Prostate gland (tissue), 2 donors: Measurements from ENCODE around the gene CDC42BPA. TPM values are rescaled to one million over a fixed set of nuclear protein-coding genes. Genes with fewer than 3 reads are reported as not detected.

Experiments used
- DNase-seq: peaks from one replicate; pipeline ENCODE4 v3.0.0-alpha.2; 2019; ENCODE audit warnings: low spot score
- H3K27ac ChIP-seq, 2 donors: fragments of 200-600 bp; sonication (generic); 2 replicates each; pipeline ENCODE4 v1.5.1; 2017 to 2019
- H3K27me3 ChIP-seq: fragments of 200-600 bp; sonication (generic); replicated peaks from 2 replicates; pipeline ENCODE4 v1.5.1; 2019; ENCODE audit not compliant: insufficient read depth
- H3K36me3 ChIP-seq, 2 donors: fragments of 200-600 bp; sonication (generic); 1 replicate in 1 of 2; 2 replicates in 1 of 2; pipeline versions ENCODE4 v1.5.1 to v1.8.1; 2017 to 2019
- H3K4me1 ChIP-seq: fragments of 200-600 bp; sonication (generic); replicated peaks from 2 replicates; pipeline ENCODE4 v1.5.1; 2019
- H3K4me3 ChIP-seq, 2 donors: fragments of 200-600 bp; sonication (generic); 2 replicates each; pipeline ENCODE4 v1.5.1; 2017 to 2019
- H3K9me3 ChIP-seq: fragments of 200-600 bp; sonication (generic); 2 replicates; pipeline ENCODE4 v1.5.1; 2017
- POLR2A ChIP-seq: fragments of 450-650 bp; IDR thresholded peaks from one replicate; pipeline ENCODE4 v1.6.1; 2016; ENCODE audit warnings: antibody characterized with exemption, mild to moderate bottlenecking
- POLR2AphosphoS5 ChIP-seq: sonication (generic); formaldehyde crosslinking; IDR thresholded peaks from one replicate; pipeline ENCODE4 v1.6.1; 2017; ENCODE audit warnings: antibody characterized with exemption
- WGBS: methylation state at CpG from one replicate; pipeline ENCODE4 v1.1.5; 2018; 5-methylcytosine and 5-hydroxymethylcytosine counted together
- intact Hi-C: fragments of 100-400 bp; cut with DNase I; formaldehyde crosslinking; loops from one replicate; pipeline ENCODE4 v1.14.2; 2022
- total RNA-seq, 2 donors: library from RNA; depleted of rRNA; stranded (reverse); fragments of >200 nt; gene quantifications; one replicate each; pipeline ENCODE4 v1.1.0, GENCODE V29; 2016
- TF ChIP-seq, protein P1 (sequence below), 4 experiments: fragments of 200-600 bp in 2 of 4; fragments of 450-650 bp in 2 of 4; sonication (generic) in 2 of 4; IDR thresholded peaks; 1 replicate in 3 of 4; 2 replicates in 1 of 4; pipeline ENCODE4 v1.5.1; 2016 to 2019; ENCODE audit warnings: antibody characterized with exemption in 4 of 4, mild to moderate bottlenecking in 2 of 4, moderate library complexity in 2 of 4

Gene CDC42BPA
- total RNA-seq, 2 donors from 2014 or later: 31.3 to 76.9 TPM

DNA sequence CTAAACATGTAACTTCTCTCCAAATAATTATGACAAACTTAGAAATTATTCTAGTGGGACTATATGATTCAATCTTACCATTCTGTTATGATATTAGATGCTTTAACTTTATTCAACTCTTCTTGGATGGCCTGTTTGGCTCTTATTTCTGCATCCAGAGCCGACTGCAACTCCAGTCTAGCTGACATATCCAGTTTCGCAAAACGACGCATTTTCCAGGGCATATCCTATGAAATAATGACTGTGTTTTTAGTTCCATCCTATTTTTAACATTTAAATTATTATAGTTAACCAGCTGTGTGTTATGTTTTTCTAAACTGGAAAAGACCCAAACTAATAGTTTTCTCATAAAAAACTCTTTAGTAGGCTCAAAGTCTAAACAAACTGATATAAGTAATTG is 244.5 kb downstream of the CDC42BPA start:
- no peaks in the 10 kb centered on the region for H3K9me3 ChIP-seq
- H3K36me3 ChIP-seq: no peaks in the 10 kb centered on the region
- H3K4me3 ChIP-seq: no peak overlapping the region
- no peaks in the 10 kb centered on the region for H3K27me3 ChIP-seq
- WGBS: 61% methylated on average over 4 of the region's 4 CpGs
- H3K4me1 ChIP-seq: no peaks in the 10 kb centered on the region
- no peak for DNase-seq
- intact Hi-C loops: no loop called here
- H3K27ac ChIP-seq: no peak overlapping the region
- no peak for TF ChIP-seq POLR2A
- TF ChIP-seq POLR2AphosphoS5: no peak
- TF ChIP-seq, protein P1, sequence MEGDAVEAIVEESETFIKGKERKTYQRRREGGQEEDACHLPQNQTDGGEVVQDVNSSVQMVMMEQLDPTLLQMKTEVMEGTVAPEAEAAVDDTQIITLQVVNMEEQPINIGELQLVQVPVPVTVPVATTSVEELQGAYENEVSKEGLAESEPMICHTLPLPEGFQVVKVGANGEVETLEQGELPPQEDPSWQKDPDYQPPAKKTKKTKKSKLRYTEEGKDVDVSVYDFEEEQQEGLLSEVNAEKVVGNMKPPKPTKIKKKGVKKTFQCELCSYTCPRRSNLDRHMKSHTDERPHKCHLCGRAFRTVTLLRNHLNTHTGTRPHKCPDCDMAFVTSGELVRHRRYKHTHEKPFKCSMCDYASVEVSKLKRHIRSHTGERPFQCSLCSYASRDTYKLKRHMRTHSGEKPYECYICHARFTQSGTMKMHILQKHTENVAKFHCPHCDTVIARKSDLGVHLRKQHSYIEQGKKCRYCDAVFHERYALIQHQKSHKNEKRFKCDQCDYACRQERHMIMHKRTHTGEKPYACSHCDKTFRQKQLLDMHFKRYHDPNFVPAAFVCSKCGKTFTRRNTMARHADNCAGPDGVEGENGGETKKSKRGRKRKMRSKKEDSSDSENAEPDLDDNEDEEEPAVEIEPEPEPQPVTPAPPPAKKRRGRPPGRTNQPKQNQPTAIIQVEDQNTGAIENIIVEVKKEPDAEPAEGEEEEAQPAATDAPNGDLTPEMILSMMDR (IDR thresholded peaks at IDR 0.05): no peak

DNA sequence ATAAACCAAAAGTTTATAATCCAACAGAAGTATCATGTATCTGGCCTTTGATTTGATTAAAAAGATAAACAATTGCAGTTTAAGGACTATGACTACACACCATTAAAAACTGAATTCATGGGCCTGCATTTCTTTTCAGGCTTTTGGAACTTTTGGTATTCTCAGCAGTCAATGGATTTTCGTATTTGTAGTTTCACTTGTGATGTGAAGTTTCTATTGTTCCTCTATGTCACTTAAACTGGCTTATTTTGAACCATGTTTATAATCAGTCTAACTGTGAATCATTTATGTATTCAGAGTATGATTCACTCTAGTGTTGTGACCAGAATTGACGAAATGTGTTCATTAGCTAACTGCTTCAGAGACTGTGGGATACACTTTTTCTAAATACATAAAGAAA is 245.3 kb downstream of the CDC42BPA start:
- intact Hi-C loops: no loop called here
- Histone ChIP-seq H3K9me3 (no peaks in the 10 kb centered on the region), H3K36me3 (no peaks in the 10 kb centered on the region), H3K4me3 (no peak overlapping the region), H3K27ac (no peak overlapping the region), H3K27me3 (no peaks in the 10 kb centered on the region), H3K4me1 (no peaks in the 10 kb centered on the region)
- TF ChIP-seq POLR2A (no peak), POLR2AphosphoS5 (no peak)
- TF ChIP-seq, protein P1 (IDR thresholded peaks at IDR 0.05): no peak
- 55% methylated on average over 2 of the region's 2 CpGs for WGBS
- DNase-seq: no peak

DNA sequence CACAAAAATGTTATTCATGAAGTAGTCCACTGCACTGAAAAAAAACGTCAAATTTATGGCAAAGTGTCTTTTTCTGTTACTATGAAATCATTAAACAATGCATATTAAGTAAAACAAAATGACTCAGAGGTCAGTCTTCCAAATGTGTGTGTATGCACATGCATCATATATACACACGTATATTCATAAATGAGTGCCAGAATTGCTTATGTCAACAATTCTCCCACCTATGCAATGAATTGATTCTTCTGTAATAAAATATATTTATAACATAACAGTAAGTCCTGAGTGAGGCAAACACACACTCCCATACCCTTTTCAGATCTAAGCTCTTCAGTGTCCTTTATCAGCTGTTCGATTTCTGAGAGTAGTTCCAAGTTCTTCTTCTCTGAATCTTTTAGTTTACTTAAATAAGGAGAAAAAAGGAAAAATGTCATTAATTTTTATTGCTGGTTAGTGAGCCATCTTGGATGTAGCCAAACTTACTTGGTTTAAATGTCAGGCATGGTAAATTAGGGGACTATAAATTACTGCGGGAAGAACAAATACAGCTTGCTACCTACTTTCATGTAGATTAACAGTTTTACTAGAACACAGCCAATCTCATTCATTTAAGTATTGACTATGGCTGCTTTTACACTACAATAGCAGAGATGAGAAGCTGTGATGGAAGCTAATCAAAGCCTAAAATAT is 246.3 kb downstream of the CDC42BPA start:
- Histone ChIP-seq H3K4me1 (no peaks in the 10 kb centered on the region), H3K4me3 (no peak overlapping the region), H3K36me3 (no peaks in the 10 kb centered on the region), H3K27me3 (no peaks in the 10 kb centered on the region), H3K27ac (no peak overlapping the region), H3K9me3 (no peaks in the 10 kb centered on the region)
- 41% methylated on average over 4 of the region's 4 CpGs for WGBS
- intact Hi-C loops: no loop called here
- DNase-seq: no peak
- TF ChIP-seq POLR2A: no peak
- TF ChIP-seq, protein P1 (IDR thresholded peaks at IDR 0.05): no peak
- TF ChIP-seq POLR2AphosphoS5: no peak

DNA sequence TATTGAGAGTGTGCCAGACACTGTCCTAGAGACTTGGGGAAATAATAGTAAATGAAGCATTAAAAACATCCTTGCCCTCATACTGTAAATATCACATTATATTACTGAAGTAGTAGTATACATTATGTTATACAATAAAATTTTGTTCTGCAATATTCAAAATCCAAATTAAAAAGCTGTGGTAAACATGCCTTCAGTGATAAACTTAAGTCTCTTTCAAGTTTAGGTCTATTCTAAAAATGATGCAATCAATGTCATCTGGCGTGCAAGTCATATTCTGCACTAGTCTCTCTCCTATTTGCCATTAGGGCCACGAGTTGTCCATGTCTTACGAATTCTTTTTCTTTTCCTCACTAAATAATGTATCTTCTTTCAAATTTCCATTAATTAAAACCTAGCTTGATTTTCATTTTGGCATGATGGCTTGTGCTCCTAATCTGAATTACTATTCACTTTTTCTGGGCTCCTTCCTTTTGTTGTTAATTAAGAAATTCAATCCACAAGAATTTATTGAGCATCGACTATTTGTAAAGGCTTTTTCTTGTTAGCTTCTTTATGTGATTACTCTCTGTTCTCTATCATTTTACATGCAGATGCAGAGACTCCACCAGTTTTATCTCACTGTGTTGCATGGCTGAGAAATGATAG is 247.5 kb downstream of the CDC42BPA start:
- Histone ChIP-seq H3K27me3 (no peaks in the 10 kb centered on the region), H3K4me1 (no peaks in the 10 kb centered on the region), H3K9me3 (no peaks in the 10 kb centered on the region), H3K36me3 (no peaks in the 10 kb centered on the region), H3K27ac (no peak overlapping the region), H3K4me3 (no peak overlapping the region)
- DNase-seq: no peak
- WGBS: 81% methylated on average over 4 of the region's 4 CpGs
- intact Hi-C loops: no loop called here
- TF ChIP-seq POLR2AphosphoS5: no peak
- TF ChIP-seq POLR2A: no peak
- TF ChIP-seq, protein P1 (IDR thresholded peaks at IDR 0.05): no peak

DNA sequence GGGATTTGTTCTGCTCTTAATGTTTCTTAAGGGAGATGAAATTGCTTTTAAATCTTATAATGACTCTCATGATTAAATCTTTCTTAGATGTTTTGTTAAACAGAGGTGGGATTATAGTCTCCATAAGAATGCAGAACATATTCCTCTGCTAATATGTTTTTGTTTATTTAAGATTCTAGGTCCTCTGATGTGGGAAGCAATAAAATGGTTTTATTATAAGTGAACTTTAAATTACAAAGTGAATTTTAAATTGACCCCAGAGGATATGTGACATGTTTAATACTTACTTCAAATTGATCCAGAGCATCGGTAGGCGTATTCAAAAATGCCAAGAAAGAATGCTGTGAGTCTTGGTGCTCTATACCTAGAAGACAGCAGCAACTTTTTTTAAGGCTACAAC is 248.8 kb downstream of the CDC42BPA start:
- Histone ChIP-seq H3K4me1 (no peaks in the 10 kb centered on the region), H3K4me3 (no peak overlapping the region), H3K27me3 (no peaks in the 10 kb centered on the region), H3K36me3 (no peaks in the 10 kb centered on the region), H3K9me3 (no peaks in the 10 kb centered on the region), H3K27ac (no peak overlapping the region)
- intact Hi-C loops: no loop called here
- no peak for TF ChIP-seq POLR2AphosphoS5
- DNase-seq: no peak
- WGBS: 43% methylated on average over 2 of the region's 2 CpGs
